HepG2 (cell line): ENCODE results near the gene METAP1. TPM values are rescaled to one million over a fixed set of nuclear protein-coding genes. Genes with fewer than 3 reads are reported as not detected.

Experiments
- ATAC-seq: fragments of 200-7000 bp; cut with Tn5 transposase; 3 replicates; pipeline ENCODE4 v1.9.1; 2020; ENCODE audit warnings: mild to moderate bottlenecking, moderate library complexity
- BruUV-seq: library from RNA; stranded (reverse); fragments of 400-500 nt; replicated peaks from 2 replicates; lab custom pipeline; 2021; lab: Mats Ljungman, UMichigan
- CTCF ChIA-PET: fragments of 300-600 bp; formaldehyde crosslinking; extraction: SDS; loops from one replicate; lab custom pipeline; 2021; ENCODE audit warnings: low total read pairs, inconsistent platforms, low intra/inter-chr PET ratio; lab: Yijun Ruan, JAX
- POLR2A ChIA-PET: fragments of 350-600 bp; sonication (Branson Sonifier 250); formaldehyde crosslinking; loops from one replicate; lab custom pipeline; 2020; ENCODE audit warnings: antibody characterized with exemption, inconsistent platforms; lab: Yijun Ruan, JAX
- DNase-seq: peaks from one replicate; pipeline ENCODE4 v3.0.0-alpha.2; 2015; ENCODE audit warnings: low spot score
- FAIRE-seq: peaks from 3 replicates; lab custom pipeline; 2011; peaks lifted over from hg19 to GRCh38; lab: Jason Lieb, UNC
- H2AFZ ChIP-seq: one replicate; pipeline ENCODE4 v1.6.1; 2011; ENCODE audit warnings: low read length, inconsistent platforms
- H3K27ac ChIP-seq: fragments of 300-600 bp; 3 replicates; pipeline ENCODE4 v1.8.0; 2011; ENCODE audit warnings: mixed run types, mild to moderate bottlenecking, mixed read lengths, low read length, inconsistent platforms; ENCODE audit not compliant: insufficient read depth; ENCODE audit errors: extremely low read length
- H3K27me3 ChIP-seq, 2 experiments: fragments of 200-600 bp in 1 of 2; 2 replicates in 1 of 2; 3 replicates in 1 of 2; pipeline versions ENCODE4 v1.6.0 to v1.8.0; 2011; ENCODE audit warnings: low read length in 2 of 2, mild to moderate bottlenecking in 2 of 2, moderate library complexity in 2 of 2, inconsistent platforms in 1 of 2; ENCODE audit not compliant: insufficient read depth in 2 of 2, control insufficient read depth in 1 of 2
- H3K36me3 ChIP-seq, 2 experiments: fragments of 200-600 bp in 1 of 2; replicated peaks in 1 of 2; 2 replicates in 1 of 2; 3 replicates in 1 of 2; pipeline versions ENCODE4 v1.5.1 to v1.8.0; 2011; ENCODE audit warnings: low read length in 2 of 2, inconsistent platforms in 1 of 2; ENCODE audit not compliant: insufficient read depth in 2 of 2, control insufficient read depth in 1 of 2
- H3K4me1 ChIP-seq: 2 replicates; pipeline ENCODE4 v1.5.1; 2012; ENCODE audit warnings: low read length, inconsistent platforms; ENCODE audit not compliant: insufficient read depth
- H3K4me2 ChIP-seq: 2 replicates; pipeline ENCODE4 v1.6.0; 2011; ENCODE audit warnings: low read depth, low read length, inconsistent platforms
- H3K4me3 ChIP-seq, 3 experiments: fragments of 200-600 bp in 1 of 3; sonication (generic), shearing (Covaris generic) in 1 of 3; replicated peaks in 1 of 3; 2 replicates each; pipeline ENCODE4 v1.5.1; 2011 to 2016; ENCODE audit warnings: low read length in 3 of 3, inconsistent platforms in 2 of 3, low read depth in 2 of 3, mild to moderate bottlenecking in 2 of 3, control low read depth in 1 of 3, mixed read lengths in 1 of 3; ENCODE audit not compliant: insufficient read depth in 1 of 3
- H3K79me2 ChIP-seq: one replicate; pipeline ENCODE4 v1.6.1; 2011; ENCODE audit warnings: low read length, inconsistent platforms; ENCODE audit not compliant: insufficient read depth
- H3K9ac ChIP-seq: 2 replicates; pipeline ENCODE4 v1.6.0; 2011; ENCODE audit warnings: mild to moderate bottlenecking, low read depth, low read length, inconsistent platforms; ENCODE audit not compliant: insufficient read depth
- H3K9me3 ChIP-seq: 2 replicates; pipeline ENCODE4 v1.5.1; 2012; ENCODE audit warnings: mild to moderate bottlenecking, low read length
- H4K20me1 ChIP-seq: 2 replicates; pipeline ENCODE4 v1.6.0; 2011; ENCODE audit warnings: inconsistent platforms, mild to moderate bottlenecking, low read length, moderate library complexity; ENCODE audit not compliant: insufficient read depth
- ARNT2 ChIP-seq: sonication (generic); formaldehyde crosslinking; IDR thresholded peaks from 2 replicates; pipeline ENCODE4 v1.8.0; 2022; ENCODE audit warnings: mild to moderate bottlenecking, low read depth, missing genetic modification reagents, moderate library complexity
- HDAC2 ChIP-seq: sonication (generic); formaldehyde crosslinking; IDR thresholded peaks from 2 replicates; pipeline ENCODE4 v1.4.0; 2020; ENCODE audit warnings: missing genetic modification reagents
- SRF ChIP-seq: IDR thresholded peaks from 2 replicates; pipeline ENCODE4 v1.6.1; 2011; ENCODE audit warnings: mild to moderate bottlenecking, low read depth, low read length, moderate library complexity
- ZBTB38 ChIP-seq: sonication (generic); formaldehyde crosslinking; IDR thresholded peaks from 2 replicates; pipeline ENCODE4 v1.5.1; 2020; ENCODE audit warnings: mild to moderate bottlenecking, missing genetic modification reagents
- ZEB1 ChIP-seq: IDR thresholded peaks from 2 replicates; pipeline ENCODE4 v1.6.1; 2012; ENCODE audit warnings: mild to moderate bottlenecking, low read depth, inconsistent platforms; ENCODE audit not compliant: insufficient replicate concordance
- ZFYVE20 ChIP-seq: sonication (generic); formaldehyde crosslinking; IDR thresholded peaks from 2 replicates; pipeline ENCODE4 v1.8.0; 2023; ENCODE audit warnings: low read depth, mild to moderate bottlenecking, moderate library complexity, missing genetic modification reagents, borderline replicate concordance
- ZNF10 ChIP-seq: sonication (generic); formaldehyde crosslinking; IDR thresholded peaks from 2 replicates; pipeline ENCODE4 v1.4.0; 2020; ENCODE audit warnings: mild to moderate bottlenecking, low read depth, missing genetic modification reagents, borderline replicate concordance
- ZNF251 ChIP-seq: sonication (generic); formaldehyde crosslinking; IDR thresholded peaks from 2 replicates; pipeline ENCODE4 v1.9.0; 2021; ENCODE audit warnings: mild to moderate bottlenecking, missing genetic modification reagents
- ZNF574 ChIP-seq: sonication (generic); formaldehyde crosslinking; IDR thresholded peaks from 2 replicates; pipeline ENCODE4 v1.4.0; 2020; ENCODE audit warnings: missing genetic modification reagents
- ZNF761 ChIP-seq: sonication (generic); formaldehyde crosslinking; conservative IDR thresholded peaks from 2 replicates; pipeline ENCODE4 v1.4.0; 2020; ENCODE audit warnings: mild to moderate bottlenecking, missing genetic modification reagents
- ZSCAN29 ChIP-seq: sonication (generic); formaldehyde crosslinking; conservative IDR thresholded peaks from 2 replicates; pipeline ENCODE4 v1.4.0; 2020; ENCODE audit warnings: mild to moderate bottlenecking, missing genetic modification reagents
- WGBS: methylation state at CpG from one replicate; pipeline ENCODE4 v1.1.6; 2017; ENCODE audit warnings: low lambda C conversion rate; 5-methylcytosine and 5-hydroxymethylcytosine counted together
- in situ Hi-C: cut with HindIII; loops from 2 replicates; pipeline ENCODE4 v1.10.0; 2017; ENCODE audit warnings: low pct_unique_long_range_greater_than_20kb; ENCODE audit not compliant: extremely low pct_ligation_motif_present
- intact Hi-C: fragments of 100-400 bp; cut with micrococcal nuclease; formaldehyde crosslinking; loops from one replicate; pipeline ENCODE4 v1.10.0; 2022; ENCODE audit not compliant: unreplicated experiment
- polyA plus RNA-seq, 8 experiments: library from polyadenylated mRNA; depleted of rRNA in 3 of 8; stranded (reverse) in 7 of 8; unstranded in 1 of 8; fragments of >200 nt; fragmentation: Illumina TruSeq in 4 of 8; extraction: Trizol in 4 of 8; gene quantifications; 2 replicates each; pipeline versions ENCODE4 v1.2.1 to v1.2.3, GENCODE V29; 2011 to 2016; ENCODE audit warnings: low read depth in 4 of 8, missing spikeins in 1 of 8, mixed read lengths in 1 of 8; ENCODE audit not compliant: insufficient read depth in 1 of 8
- total RNA-seq, 5 experiments: library from RNA; depleted of rRNA; stranded (reverse); fragments of >200 nt; fragmentation: Illumina TruSeq; extraction: Trizol; gene quantifications; 2 replicates each; pipeline ENCODE4 v1.2.3, GENCODE V29; 2016; ENCODE audit warnings: low read depth in 1 of 5

METAP1 gene
- total and polyA plus RNA-seq, 2 of the 13 experiments (the other 11 are each of a cell fraction or from before 2014, with no cell fraction given) = 44.9 to 53.5 TPM

GRCh38 chr4:99038213-99038612, 42.7 kb downstream of the METAP1 start:
- Histone ChIP-seq H3K4me2 (no peak overlapping the region), H3K27me3 (no peaks in the 10 kb centered on the region), H3K9ac (no peak overlapping the region), H3K9me3 (peaks cover 5% of the 10 kb centered on the region; the same call in 1 of the 2 replicates), H3K4me3 (no peak overlapping the region), H3K4me1 (no peaks in the 10 kb centered on the region), H3K79me2 (peaks cover 8% of the 10 kb centered on the region), H3K27ac (no peak overlapping the region), H3K36me3 (peaks cover 2 to 12% of the 10 kb centered on the region in 2 experiments; a peak in 3 of 5 replicates), H4K20me1 (no peaks in the 10 kb centered on the region; the same call in 1 of the 2 replicates), H2AFZ (no peak overlapping the region)
- in situ Hi-C loops (no loop called here), intact Hi-C loops (no loop called here)
- TF ChIP-seq SRF (no peak), ARNT2 (CRISPR knock-in tag) (no peak), ZFYVE20 (CRISPR knock-in tag) (no peak), ZNF761 (no peak), ZSCAN29 (CRISPR knock-in tag) (no peak), ZEB1 (no peak), ZBTB38 (CRISPR knock-in tag) (no peak), ZNF251 (CRISPR knock-in tag) (no peak), HDAC2 (CRISPR knock-in tag) (no peak), ZNF574 (CRISPR knock-in tag) (no peak), ZNF10 (no peak)
- no TSS peak for BruUV-seq
- FAIRE-seq (no peak), ATAC-seq (no peak), DNase-seq (no peak)
- POLR2A ChIA-PET = no interaction called here
- CTCF ChIA-PET = no interaction called here
- WGBS = 100% methylated on average over 1 of the region's 1 CpG
